ENCODE data around the gene NCKAP5. TPM values are rescaled to one million over a fixed set of nuclear protein-coding genes. Genes with fewer than 3 reads are reported as not detected.

Gene NCKAP5
- total and polyA plus RNA-seq, 2 donors (not counting 1 experiment from before 2014, with no cell fraction given), result not detected

DNA sequence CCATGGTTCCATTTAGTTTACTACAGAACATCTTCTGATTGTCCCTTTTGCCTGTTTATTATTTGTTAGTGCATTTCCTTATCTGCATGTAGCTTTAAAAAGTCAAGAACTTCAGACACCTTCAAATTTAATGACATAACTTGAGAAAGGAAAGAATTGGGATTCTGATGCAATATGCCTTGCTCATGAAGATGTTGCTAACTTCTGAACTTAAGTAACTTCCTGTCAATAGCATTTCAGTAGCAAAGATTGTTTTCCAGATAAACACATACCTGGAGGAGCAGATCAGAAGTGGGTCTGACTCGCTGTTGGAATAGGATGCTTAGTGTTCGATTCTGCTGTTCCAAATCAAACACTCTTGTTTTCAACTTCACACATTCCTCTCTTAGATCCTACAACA is 708.0 kb downstream of the NCKAP5 start:
- no CpG with 5 or more reads among the region's 2 CpGs for WGBS (ENCODE audit: insufficient coverage)
- no peaks in the 10 kb centered on the region for H3K9me3 Mint-ChIP-seq (ENCODE audit: insufficient read depth)
- H3K4me3 Mint-ChIP-seq, result no peak overlapping the region
- intact Hi-C loops (cut with micrococcal nuclease), result no loop called here
- ChIA-PET POLR2A (no interaction called here), CTCF (no interaction called here)
- Histone ChIP-seq H3K4me3 (ENCODE audit: control extremely low read depth in 1 of 5, extremely low read depth in 1 of 5, insufficient read depth in 1 of 5, low read depth in 2 of 5, low read length in 4 of 5) (no peak overlapping the region), H3K9me3 (ENCODE audit: control extremely low read depth in 1 of 3, control insufficient read depth in 2 of 3, insufficient read depth in 1 of 3, low read length in 2 of 3) (no peaks in the 10 kb centered on the region), H3K4me2 (replicated peaks; ENCODE audit: low read depth, low read length, poor library complexity, severe bottlenecking) (no peak overlapping the region), H3K4me1 (ENCODE audit: control insufficient read depth in 2 of 2, insufficient read depth in 2 of 2, low read length in 2 of 2) (no peaks in the 10 kb centered on the region), H3K27ac (ENCODE audit: low read length in 2 of 2) (no peak overlapping the region), H4K20me1 (ENCODE audit: control insufficient read depth, insufficient read depth, low read length, poor library complexity, severe bottlenecking) (no peaks in the 10 kb centered on the region), H3K9ac (ENCODE audit: low read length) (no peak overlapping the region), H3K79me2 (ENCODE audit: control insufficient read depth, insufficient read depth, low read length) (no peaks in the 10 kb centered on the region), H3K36me3 (replicated peaks in 1 of 2; ENCODE audit: control extremely low read depth in 1 of 2, control insufficient read depth in 1 of 2, extremely low read depth in 1 of 2, insufficient read depth in 2 of 2, low read length in 1 of 2) (no peaks in the 10 kb centered on the region), H3K27me3 (replicated peaks in 1 of 4; ENCODE audit: control extremely low read depth in 1 of 4, control insufficient read depth in 3 of 4, insufficient read depth in 4 of 4, low read length in 3 of 4) (no peaks in the 10 kb centered on the region), H2AFZ (ENCODE audit: insufficient read depth, low read depth, low read length, poor library complexity, severe bottlenecking) (no peak overlapping the region)
- TF ChIP-seq CTCF (IDR thresholded peaks at IDR 0.05) (no peak), EZH2 (IDR thresholded peaks at IDR 0.05; ENCODE audit: borderline replicate concordance, insufficient read depth, low read depth, low read length, poor library complexity, severe bottlenecking) (no peak)
- H3K27me3 Mint-ChIP-seq, result no peaks in the 10 kb centered on the region
- no peak overlapping the region for H3K27ac Mint-ChIP-seq
- DNase-seq, result no peak
- ATAC-seq (ENCODE audit: low read depth), result no peak
- H3K4me1 Mint-ChIP-seq, result no peaks in the 10 kb centered on the region

GRCh38 chr2:132859590-132859989 is 708.7 kb downstream of the NCKAP5 start:
- Histone ChIP-seq H3K36me3 (replicated peaks in 1 of 2; ENCODE audit: control extremely low read depth in 1 of 2, control insufficient read depth in 1 of 2, extremely low read depth in 1 of 2, insufficient read depth in 2 of 2, low read length in 1 of 2) (no peaks in the 10 kb centered on the region), H3K4me3 (ENCODE audit: control extremely low read depth in 1 of 5, extremely low read depth in 1 of 5, insufficient read depth in 1 of 5, low read depth in 2 of 5, low read length in 4 of 5) (no peak overlapping the region), H3K4me1 (ENCODE audit: control insufficient read depth in 2 of 2, insufficient read depth in 2 of 2, low read length in 2 of 2) (no peaks in the 10 kb centered on the region), H3K27ac (ENCODE audit: low read length in 2 of 2) (no peak overlapping the region), H3K27me3 (replicated peaks in 1 of 4; ENCODE audit: control extremely low read depth in 1 of 4, control insufficient read depth in 3 of 4, insufficient read depth in 4 of 4, low read length in 3 of 4) (no peaks in the 10 kb centered on the region), H3K79me2 (ENCODE audit: control insufficient read depth, insufficient read depth, low read length) (no peaks in the 10 kb centered on the region), H3K9me3 (ENCODE audit: control extremely low read depth in 1 of 3, control insufficient read depth in 2 of 3, insufficient read depth in 1 of 3, low read length in 2 of 3) (no peaks in the 10 kb centered on the region), H3K9ac (ENCODE audit: low read length) (no peak overlapping the region), H3K4me2 (replicated peaks; ENCODE audit: low read depth, low read length, poor library complexity, severe bottlenecking) (no peak overlapping the region), H4K20me1 (ENCODE audit: control insufficient read depth, insufficient read depth, low read length, poor library complexity, severe bottlenecking) (no peaks in the 10 kb centered on the region), H2AFZ (ENCODE audit: insufficient read depth, low read depth, low read length, poor library complexity, severe bottlenecking) (no peak overlapping the region)
- no peak for ATAC-seq (ENCODE audit: low read depth)
- TF ChIP-seq CTCF (IDR thresholded peaks at IDR 0.05), result no peak
- TF ChIP-seq EZH2 (IDR thresholded peaks at IDR 0.05; ENCODE audit: borderline replicate concordance, insufficient read depth, low read depth, low read length, poor library complexity, severe bottlenecking), result no peak
- no peaks in the 10 kb centered on the region for H3K9me3 Mint-ChIP-seq (ENCODE audit: insufficient read depth)
- no peaks in the 10 kb centered on the region for H3K4me1 Mint-ChIP-seq
- ChIA-PET POLR2A (no interaction called here), CTCF (interaction anchor here (1.2 kb wide), 1 partner anchor 10 kb away, joined by 3 read pairs; no protein-coding TSS in a partner anchor)
- H3K27me3 Mint-ChIP-seq, result no peaks in the 10 kb centered on the region
- intact Hi-C loops (cut with micrococcal nuclease), result no loop called here
- no peak overlapping the region for H3K27ac Mint-ChIP-seq
- H3K4me3 Mint-ChIP-seq, result no peak overlapping the region
- DNase-seq, result no peak
- 89% methylated on average over 3 of the region's 5 CpGs for WGBS (ENCODE audit: insufficient coverage)
